GM23338 (cell line): ENCODE results near the gene CHIC2. TPM values are rescaled to one million over a fixed set of nuclear protein-coding genes. Genes with fewer than 3 reads are reported as not detected.
"Not testable (repeated sequence)": the region's sequence is repeated elsewhere in the genome, so short reads cannot be mapped to it uniquely, and the experiment has no call there.

Source experiments
- ATAC-seq: fragments of 200-7000 bp; cut with Tn5 transposase; 3 replicates; pipeline ENCODE4 v1.9.1; 2020
- DNase-seq: peaks from one replicate; pipeline ENCODE4 v3.0.0-alpha.2; 2015; ENCODE audit warnings: low spot score
- H2AFZ ChIP-seq: fragments of 200-600 bp; sonication (generic); 2 replicates; pipeline ENCODE4 v1.8.0; 2016; ENCODE audit warnings: antibody characterized with exemption, mild to moderate bottlenecking, moderate library complexity
- H3F3A ChIP-seq: fragments of 200-600 bp; sonication (generic); replicated peaks from 2 replicates; pipeline ENCODE4 v1.8.0; 2017; ENCODE audit warnings: antibody characterized with exemption, mixed run types, low read depth
- H3K27ac ChIP-seq: fragments of 200-600 bp; sonication (generic); 2 replicates; pipeline ENCODE4 v1.6.1; 2016; ENCODE audit warnings: low read depth
- H3K27me3 ChIP-seq: fragments of 200-600 bp; sonication (generic); 2 replicates; pipeline ENCODE4 v1.8.0; 2016; ENCODE audit warnings: mild to moderate bottlenecking, mixed run types, moderate library complexity; ENCODE audit not compliant: insufficient read depth
- H3K36me3 ChIP-seq: fragments of 200-600 bp; sonication (generic); 2 replicates; pipeline ENCODE4 v1.8.0; 2016; ENCODE audit warnings: mild to moderate bottlenecking; ENCODE audit not compliant: insufficient read depth
- H3K4me1 ChIP-seq: fragments of 200-600 bp; sonication (generic); 2 replicates; pipeline ENCODE4 v1.8.0; 2016; ENCODE audit warnings: mild to moderate bottlenecking, moderate library complexity; ENCODE audit not compliant: insufficient read depth
- H3K4me2 ChIP-seq: fragments of 200-600 bp; sonication (generic); 2 replicates; pipeline ENCODE4 v1.7.1; 2017; ENCODE audit warnings: mixed run types
- H3K4me3 ChIP-seq: fragments of 200-600 bp; sonication (generic); 2 replicates; pipeline ENCODE4 v1.6.1; 2016; ENCODE audit warnings: mixed run types
- H3K79me2 ChIP-seq: fragments of 200-600 bp; sonication (generic); replicated peaks from 2 replicates; pipeline ENCODE4 v1.8.0; 2017; ENCODE audit warnings: mild to moderate bottlenecking; ENCODE audit not compliant: insufficient read depth
- H3K9me2 ChIP-seq: fragments of 200-600 bp; sonication (generic); 2 replicates; pipeline ENCODE4 v1.8.0; 2017; ENCODE audit not compliant: insufficient read depth
- H4K20me1 ChIP-seq: fragments of 200-600 bp; sonication (generic); replicated peaks from 2 replicates; pipeline ENCODE4 v1.8.0; 2017; ENCODE audit warnings: mild to moderate bottlenecking; ENCODE audit not compliant: insufficient read depth
- H3K27ac Mint-ChIP-seq: 2 replicates; pipeline ENCODE4 v1.8.0; 2020; ENCODE audit warnings: inconsistent platforms, mild to moderate bottlenecking, moderate library complexity, mixed read lengths
- H3K27me3 Mint-ChIP-seq: 3 replicates; pipeline ENCODE4 v1.8.0; 2022; ENCODE audit warnings: low read depth, mild to moderate bottlenecking, moderate library complexity, mixed read lengths, inconsistent platforms; ENCODE audit not compliant: insufficient read depth, poor library complexity
- H3K36me3 Mint-ChIP-seq: 3 replicates; pipeline ENCODE4 v1.8.0; 2021; ENCODE audit warnings: low read depth, mild to moderate bottlenecking, inconsistent platforms, moderate library complexity, mixed read lengths
- H3K4me1 Mint-ChIP-seq: 3 replicates; pipeline ENCODE4 v1.8.0; 2020; ENCODE audit warnings: mild to moderate bottlenecking, inconsistent platforms, mixed read lengths
- H3K4me3 Mint-ChIP-seq: 3 replicates; pipeline ENCODE4 v1.8.0; 2021; ENCODE audit warnings: moderate library complexity, mild to moderate bottlenecking, inconsistent platforms, mixed read lengths
- H3K9me3 Mint-ChIP-seq: 3 replicates; pipeline ENCODE4 v1.8.0; 2020; ENCODE audit warnings: moderate library complexity, mild to moderate bottlenecking, inconsistent platforms, mixed read lengths
- EZH2 ChIP-seq: fragments of 200-600 bp; sonication (generic); IDR thresholded peaks from one replicate; pipeline ENCODE4 v1.8.0; 2017; ENCODE audit warnings: antibody characterized with exemption, mild to moderate bottlenecking, low read depth; ENCODE audit not compliant: unreplicated experiment
- POLR2AphosphoS5 ChIP-seq: IDR thresholded peaks from 2 replicates; pipeline ENCODE4 v1.6.1; 2016; ENCODE audit warnings: antibody characterized with exemption, low read depth
- STAT1 ChIP-seq: IDR thresholded peaks from one replicate; pipeline ENCODE4 v1.6.1; 2016; ENCODE audit warnings: antibody characterized with exemption; ENCODE audit not compliant: unreplicated experiment
- long read RNA-seq: library from polyadenylated mRNA; unstranded; transcript quantifications from one replicate; pipeline ENCODE4 v2.0.0, GENCODE V29; 2020; ENCODE audit not compliant: unreplicated experiment
- polyA plus RNA-seq: library from polyadenylated mRNA; unstranded; fragments of >200 nt; fragmentation: Nextera tagmentation; extraction: Ambion mirVana; gene quantifications from 2 replicates; pipeline ENCODE4 v1.2.1, GENCODE V29; 2016
- total RNA-seq: library from RNA; depleted of rRNA; stranded (reverse); fragments of >200 nt; shearing (Covaris generic); gene quantifications from 2 replicates; pipeline ENCODE4 v1.2.3, GENCODE V29; 2014; rRNA removed

CHIC2 gene
- total RNA-seq (18.3 and 21.1 TPM in 2 replicates), polyA plus RNA-seq (17.2 and 24.3 TPM in 2 replicates)
- long read RNA-seq, transcript CHIC2-201 (6 exons, 1,194 nt), result major isoform, 14 of 21 reads
- long read RNA-seq, partial matches to known transcripts, result 0 of 21 reads
- long read RNA-seq, other reads (novel, unspliced or antisense), result 2 of 21 reads

GRCh38 chr4:54064317-54065111 lies at the start of gene CHIC2:
CHIC2 (minus strand) TSS chr4:54064605; CDS start chr4:54064300, 305 bp downstream.
- no peaks in the 10 kb centered on the region; the same call in 2 of the 3 replicates for H3K36me3 Mint-ChIP-seq
- Histone ChIP-seq H3K79me2 (peaks cover 43% of the 10 kb centered on the region), H3F3A (no peaks in the 10 kb centered on the region), H3K36me3 (no peaks in the 10 kb centered on the region), H3K4me1 (peaks cover 31% of the 10 kb centered on the region), H4K20me1 (no peaks in the 10 kb centered on the region; the same call in 1 of the 2 replicates), H3K4me2 (peak within 1 kb of the TSS; percentile 96), H3K9me2 (no peaks in the 10 kb centered on the region), H3K27me3 (peaks cover 14% of the 10 kb centered on the region), H2AFZ (peak within 1 kb of the TSS; percentile 94), H3K27ac (peak within 1 kb of the TSS; percentile 87), H3K4me3 (peak within 1 kb of the TSS; percentile 95)
- DNase-seq (peak; percentile 96), ATAC-seq (peak; percentile 89)
- peak within 1 kb of the TSS; percentile 91 for H3K4me3 Mint-ChIP-seq
- TF ChIP-seq POLR2AphosphoS5, result peak; percentile 72
- TF ChIP-seq STAT1, result no peak
- H3K4me1 Mint-ChIP-seq, result peaks cover 34% of the 10 kb centered on the region
- peaks cover 2% of the 10 kb centered on the region for H3K27me3 Mint-ChIP-seq
- H3K9me3 Mint-ChIP-seq, result no peaks in the 10 kb centered on the region
- H3K27ac Mint-ChIP-seq, result no peak within 1 kb of the TSS

GRCh38 chr4:54113206-54113605 lies 48.8 kb upstream of the CHIC2 start:
- H3F3A ChIP-seq, H3K4me3 Mint-ChIP-seq, H3K9me3 Mint-ChIP-seq: not testable (repeated sequence)

GRCh38 chr4:54110019-54110416 lies 45.6 kb upstream of the CHIC2 start:
- TF ChIP-seq EZH2 (peak; percentile 62), POLR2AphosphoS5 (no peak)
- Histone ChIP-seq H3K36me3 (no peaks in the 10 kb centered on the region), H3K79me2 (no peaks in the 10 kb centered on the region), H3F3A (peaks cover 10% of the 10 kb centered on the region), H3K4me1 (peaks cover 44% of the 10 kb centered on the region), H3K9me2 (no peaks in the 10 kb centered on the region), H3K27me3 (peaks cover 74% of the 10 kb centered on the region), H3K27ac (no peak overlapping the region), H2AFZ (peak overlapping the region; percentile 63), H4K20me1 (0 out of 2 replicates have a peak, but pooled peaks cover 3% of the 10 kb centered on the region), H3K4me2 (peak overlapping the region; percentile 80), H3K4me3 (peak overlapping the region; percentile 51)
- DNase-seq (no peak), ATAC-seq (no peak)
- Mint-ChIP-seq H3K4me3 (peak overlapping the region; percentile 70), H3K36me3 (no peaks in the 10 kb centered on the region), H3K27me3 (peaks cover 60% of the 10 kb centered on the region), H3K9me3 (no peaks in the 10 kb centered on the region), H3K27ac (no peak overlapping the region), H3K4me1 (peaks cover 45% of the 10 kb centered on the region)

More at GRCh38 chr4:54113206-54113605, 48.8 kb upstream of the CHIC2 start:
- peaks cover 24% of the 10 kb centered on the region for H3K4me1 Mint-ChIP-seq
- not testable (repeated sequence) for H3K36me3 ChIP-seq, H3K4me3 ChIP-seq, H3K27ac Mint-ChIP-seq, H3K36me3 Mint-ChIP-seq, H3K27ac ChIP-seq, H3K9me2 ChIP-seq, H3K4me2 ChIP-seq, DNase-seq, H2AFZ ChIP-seq, ATAC-seq, H4K20me1 ChIP-seq, H3K79me2 ChIP-seq
- H3K4me1 ChIP-seq, result peaks cover 18% of the 10 kb centered on the region
- H3K27me3 ChIP-seq, result peaks cover 49% of the 10 kb centered on the region
- H3K27me3 Mint-ChIP-seq, result peaks cover 31% of the 10 kb centered on the region
